HG03558 (cell line): ENCODE measurements around the gene ACACA.

Source experiments
- ATAC-seq: cut with Tn5 transposase; IDR thresholded peaks from one replicate; pipeline ENCODE4 v1.9.1; 2021; ENCODE audit warnings: moderate number of reproducible peaks; ENCODE audit not compliant: unreplicated experiment; ENCODE audit errors: extremely low read depth

ACACA gene

DNA sequence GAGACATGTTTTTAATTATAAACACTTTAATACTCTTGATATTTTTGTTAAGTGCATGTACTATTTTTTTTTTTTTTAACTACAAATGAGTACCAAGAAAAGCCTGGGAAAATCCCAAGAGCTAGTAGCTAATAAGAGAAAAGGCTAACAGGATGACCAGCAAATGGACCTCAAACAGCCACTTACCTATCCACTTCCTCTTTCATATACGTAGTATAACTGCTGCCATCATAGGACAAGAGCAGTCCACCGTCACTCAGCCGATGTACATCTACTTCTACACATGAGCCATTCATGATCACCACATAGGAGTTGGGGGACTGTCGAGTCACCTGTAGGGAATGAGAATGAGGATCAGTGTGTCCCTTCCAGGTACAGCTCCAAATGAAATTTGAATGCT, 158.8 kb downstream of the ACACA start:
- ATAC-seq, result no peak

DNA sequence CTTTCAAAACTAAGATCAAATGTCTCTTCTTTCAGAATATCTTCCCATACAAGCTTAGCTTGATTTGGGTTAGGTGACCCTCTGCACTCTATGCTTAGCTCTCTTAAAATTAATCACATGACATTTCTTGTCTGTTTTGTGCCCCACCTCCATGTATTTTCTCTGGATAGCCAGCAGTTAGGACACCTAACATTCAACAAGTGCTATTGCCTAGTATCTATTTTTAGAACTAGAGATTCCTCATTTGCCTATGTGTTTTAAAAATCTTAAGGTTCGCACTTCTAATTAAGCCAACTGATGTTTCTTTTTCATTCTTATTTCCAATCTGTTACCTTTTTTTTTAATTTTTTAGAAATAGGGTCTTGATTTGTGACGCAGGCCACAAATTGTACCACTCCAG, 160.6 kb downstream of the ACACA start:
- ATAC-seq, result no peak

DNA sequence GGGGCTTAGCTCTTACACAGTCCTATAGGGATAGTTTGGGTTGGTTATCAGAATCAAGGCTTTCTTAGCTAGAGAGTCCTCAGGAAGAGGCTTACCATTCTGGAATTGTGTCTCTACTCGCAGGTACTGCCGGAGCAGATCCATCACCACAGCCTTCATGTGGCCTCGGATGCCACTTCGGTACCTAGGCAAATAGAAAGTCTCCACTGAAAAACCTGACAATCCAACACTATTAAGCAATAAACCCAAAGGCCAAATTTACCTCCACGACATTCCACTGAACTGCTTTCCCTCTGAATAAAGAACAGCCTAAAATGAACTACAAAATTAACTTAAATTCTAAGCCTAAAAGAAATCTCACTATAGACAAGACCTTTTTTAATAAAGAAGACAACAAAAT, 166.3 kb downstream of the ACACA start:
- ATAC-seq, result no peak

DNA sequence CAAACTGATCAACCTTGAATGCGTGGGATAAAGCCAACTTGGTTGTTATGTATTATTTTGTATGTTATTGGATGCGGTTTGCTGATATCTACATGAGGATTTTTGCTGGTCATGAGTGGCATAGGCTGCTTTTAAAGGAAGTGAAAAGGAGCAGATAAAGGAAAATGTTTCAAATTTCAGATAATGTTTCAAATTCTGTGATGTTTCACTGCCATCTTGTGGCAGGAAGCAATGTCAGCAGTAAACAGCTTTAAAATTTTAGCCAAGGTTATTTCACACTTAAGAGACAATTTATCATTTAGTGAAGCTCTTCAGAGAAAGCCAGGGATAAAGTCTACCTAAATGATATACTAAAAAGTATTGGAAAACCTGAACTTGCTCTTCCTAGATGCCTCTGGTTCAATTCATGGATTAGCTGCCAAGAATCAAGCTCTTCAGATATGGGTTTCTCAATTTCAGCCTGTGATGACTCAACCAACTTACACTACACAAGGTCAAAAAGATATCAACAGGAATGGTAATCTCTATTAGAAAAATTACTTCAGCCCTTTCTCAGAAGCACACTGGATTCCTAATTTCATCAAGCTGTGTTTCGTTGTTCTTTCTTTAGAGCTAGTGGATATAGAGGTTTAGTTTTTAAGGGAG, 166.8 kb downstream of the ACACA start:
- no peak for ATAC-seq

DNA sequence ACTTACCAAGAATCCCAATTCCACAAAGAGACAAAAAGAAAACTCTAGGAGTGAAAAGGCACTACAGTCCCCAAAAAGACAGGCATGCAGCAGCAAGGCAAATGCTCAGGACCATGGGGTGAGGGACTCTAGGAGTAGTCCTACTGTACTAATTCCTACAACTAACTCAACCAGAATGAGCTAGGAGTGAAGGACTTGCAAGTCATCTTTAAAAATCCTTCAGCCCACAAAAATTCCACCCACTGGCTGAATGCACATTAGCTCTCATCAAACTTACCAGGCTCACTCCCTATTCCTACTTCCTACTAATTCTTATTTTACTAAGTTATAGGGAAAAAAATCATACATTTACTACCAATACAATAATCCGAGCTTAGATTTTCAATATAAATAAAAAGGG, 172.5 kb downstream of the ACACA start:
- ATAC-seq, result no peak

DNA sequence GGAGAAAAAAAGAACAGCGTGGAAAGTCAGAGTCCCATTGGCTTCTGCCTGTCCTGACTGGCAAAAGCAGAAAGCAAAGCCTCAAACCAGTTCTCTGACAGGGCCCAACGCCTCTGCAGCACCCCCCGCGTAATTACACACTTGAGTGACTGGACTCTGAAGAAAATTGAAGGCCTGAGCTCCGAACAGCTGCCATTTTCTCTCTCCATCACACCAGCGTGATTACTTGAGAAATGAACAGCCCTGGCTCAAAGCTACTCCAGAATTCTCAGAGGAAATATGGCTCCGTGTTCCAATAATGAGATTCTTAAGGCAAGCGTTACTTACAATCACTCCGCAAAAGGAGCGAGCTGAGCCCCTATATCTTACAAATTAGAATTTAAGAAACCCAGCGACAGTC, 173.6 kb downstream of the ACACA start:
- no peak for ATAC-seq

DNA sequence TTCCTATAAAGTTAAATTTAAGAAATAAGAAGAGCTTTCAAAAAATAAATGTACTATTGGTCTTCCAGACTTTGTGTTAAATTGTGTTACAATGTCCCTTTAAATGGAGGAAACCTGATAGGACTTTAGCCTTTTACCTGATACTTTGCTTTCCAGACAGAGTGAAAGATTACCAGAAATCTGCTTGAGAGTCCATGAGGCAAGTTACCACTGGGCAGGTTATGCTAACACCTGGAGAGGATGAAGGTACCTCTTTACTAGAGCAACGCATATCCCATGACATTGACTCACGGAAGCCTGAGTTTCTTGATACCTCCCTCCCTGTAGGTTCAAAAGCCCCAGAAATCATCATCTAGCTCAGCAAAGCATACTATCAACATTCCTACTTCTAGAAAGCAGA, 174.7 kb downstream of the ACACA start:
- ATAC-seq, result no peak

GRCh38 chr17:37230633-37231032, 176.0 kb downstream of the ACACA start:
- ATAC-seq, result no peak

- no peak for ATAC-seq
These were observed 181.2 kb downstream of the ACACA start for GRCh38 chr17:37225465-37225864.

- no peak for ATAC-seq
These were observed 184.8 kb downstream of the ACACA start for GRCh38 chr17:37221865-37222264.

GRCh38 chr17:37220607-37220953, 186.1 kb downstream of the ACACA start:
- ATAC-seq, result no peak

DNA sequence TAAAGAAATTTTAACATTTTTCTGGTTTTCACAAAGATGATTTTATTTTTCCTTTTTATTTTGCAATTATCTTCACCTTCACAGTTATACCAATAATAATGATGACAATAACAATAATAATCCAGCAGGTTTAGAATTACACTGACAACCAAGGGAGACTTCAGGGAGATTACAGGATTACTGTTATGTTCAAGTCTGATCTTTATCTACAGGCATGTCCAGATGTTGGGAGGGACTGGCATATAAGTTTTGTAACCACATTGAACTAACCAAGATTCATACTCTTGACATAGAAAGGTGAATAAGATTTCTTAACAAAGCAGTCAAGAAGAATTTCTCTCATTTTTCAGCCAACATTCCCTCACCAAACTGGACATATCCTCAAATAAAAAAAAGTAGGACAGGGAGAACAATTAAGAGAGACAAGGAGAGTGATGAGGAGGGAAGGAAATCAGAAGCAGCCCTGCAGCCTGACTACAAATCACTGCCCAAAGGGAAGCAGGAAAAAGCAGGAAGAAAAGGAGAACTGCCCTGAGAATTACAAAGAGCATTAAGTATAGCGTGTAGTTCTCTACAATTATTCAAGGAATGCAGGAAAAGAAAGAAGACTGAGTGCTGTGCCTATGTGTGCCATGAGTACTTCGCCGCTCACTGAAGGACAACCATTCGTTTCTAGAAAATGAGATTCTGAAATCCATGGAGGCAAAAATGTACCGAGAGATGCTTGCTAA, 186.6 kb downstream of the ACACA start:
- no peak for ATAC-seq

GRCh38 chr17:37218849-37219248, 187.8 kb downstream of the ACACA start:
- ATAC-seq, result no peak

- no peak for ATAC-seq
These were observed 192.2 kb downstream of the ACACA start for GRCh38 chr17:37214416-37214815.

DNA sequence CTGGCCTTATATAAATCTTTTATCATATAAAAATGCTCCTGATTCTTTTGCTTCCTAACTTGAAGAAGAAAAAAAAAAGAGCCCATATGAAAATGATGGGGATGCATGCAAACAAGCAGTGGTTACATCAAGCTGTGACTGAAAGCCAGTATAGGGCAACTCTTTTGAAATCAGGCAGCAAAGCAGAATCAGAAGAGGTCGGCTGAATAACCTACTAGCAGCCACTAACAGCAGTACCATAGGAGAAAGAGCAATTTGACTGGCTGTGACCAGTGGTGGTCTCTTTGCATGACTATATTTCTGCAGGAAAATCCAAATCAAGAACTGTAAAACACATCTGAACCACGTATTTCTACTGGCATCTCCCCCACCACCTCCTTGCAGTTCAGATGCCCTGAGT, 192.7 kb downstream of the ACACA start:
- ATAC-seq, result no peak

DNA sequence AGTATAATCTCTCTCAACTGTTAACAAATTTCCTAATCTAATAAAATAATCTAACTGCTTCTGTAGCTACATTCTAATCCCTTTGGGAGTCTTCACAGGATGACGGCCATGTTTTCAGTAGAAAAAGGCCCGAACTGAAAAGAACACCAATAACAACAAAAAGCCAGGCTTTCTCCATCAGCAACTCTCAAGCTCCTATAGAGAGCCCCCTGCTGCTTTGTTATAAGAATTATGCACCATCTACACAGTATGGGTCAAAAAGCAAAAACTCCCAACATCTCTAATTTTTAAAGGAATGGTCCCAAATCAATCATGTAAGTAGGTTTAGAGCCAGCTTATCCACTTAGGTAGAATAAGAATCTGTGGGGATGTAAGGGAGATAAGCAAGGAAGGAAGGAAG, 194.5 kb downstream of the ACACA start:
- ATAC-seq, result no peak

- ATAC-seq, result no peak
These were observed 195.5 kb downstream of the ACACA start for GRCh38 chr17:37211136-37211535.

GRCh38 chr17:37207103-37207502, 199.5 kb downstream of the ACACA start:
- no peak for ATAC-seq

GRCh38 chr17:37206299-37206698, 200.3 kb downstream of the ACACA start:
- ATAC-seq, result no peak

DNA sequence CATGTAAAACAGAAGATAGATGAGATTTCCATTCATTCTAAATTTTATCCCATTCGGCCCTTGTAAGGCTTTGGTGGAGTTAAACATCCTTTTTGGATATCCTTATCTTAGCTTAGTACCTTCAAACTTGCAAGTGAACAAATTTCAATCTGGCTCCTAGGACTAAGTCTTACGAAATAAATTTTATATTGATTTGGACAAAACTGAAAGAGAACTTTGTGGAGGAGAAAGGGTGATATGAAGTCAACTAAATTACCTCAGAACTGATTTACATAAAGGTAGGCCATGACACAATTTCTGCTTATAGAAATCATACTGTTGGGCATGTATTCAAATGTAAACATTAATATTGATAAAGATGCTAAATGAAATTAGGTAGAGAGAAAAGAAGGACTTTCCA, 206.1 kb downstream of the ACACA start:
- ATAC-seq, result no peak

GRCh38 chr17:37197336-37197735, 209.3 kb downstream of the ACACA start:
- no peak for ATAC-seq

GRCh38 chr17:37194208-37194607, 212.4 kb downstream of the ACACA start:
- no peak for ATAC-seq
